GM12878 (cell line): ENCODE results near the gene UBE2E1. TPM values are rescaled to one million over a fixed set of nuclear protein-coding genes. Genes with fewer than 3 reads are reported as not detected.

Experiments used
- ATAC-seq: fragments of 200-7000 bp; cut with Tn5 transposase; 3 replicates; pipeline ENCODE4 v1.9.1; 2020; ENCODE audit warnings: mild to moderate bottlenecking, moderate library complexity
- BruUV-seq: library from RNA; stranded (reverse); fragments of 400-500 nt; replicated peaks from 2 replicates; lab custom pipeline; 2021; lab: Mats Ljungman, UMichigan
- CTCF ChIA-PET: fragments of 300-600 bp; sonication (Branson Sonifier 250); formaldehyde crosslinking; extraction: SDS; loops from one replicate; lab custom pipeline; 2021; ENCODE audit warnings: inconsistent platforms; lab: Yijun Ruan, JAX
- POLR2A ChIA-PET: fragments of 350-600 bp; formaldehyde crosslinking; extraction: SDS; loops from one replicate; lab custom pipeline; 2021; ENCODE audit warnings: inconsistent platforms; lab: Charles Lee
- RAD21 ChIA-PET: fragments of 300-600 bp; sonication (Branson Sonifier 250); formaldehyde crosslinking; loops from one replicate; lab custom pipeline; 2023; ENCODE audit warnings: antibody characterized with exemption; ENCODE audit not compliant: unreplicated experiment; lab: Charles Lee
- SMC1A ChIA-PET: fragments of 300-600 bp; sonication (Branson Sonifier 250); formaldehyde crosslinking; loops from one replicate; lab custom pipeline; 2023; ENCODE audit not compliant: unreplicated experiment, uncharacterized antibody; lab: Charles Lee
- DNase-seq: peaks from one replicate; pipeline ENCODE4 v3.0.0-alpha.2; 2011; ENCODE audit warnings: low read depth, low spot score
- FAIRE-seq: peaks from 3 replicates; lab custom pipeline; 2011; peaks lifted over from hg19 to GRCh38; lab: Jason Lieb, UNC
- H2AFZ ChIP-seq: 2 replicates; pipeline ENCODE4 v1.6.0; 2011; ENCODE audit warnings: low read depth, low read length, control low read depth; ENCODE audit not compliant: control insufficient read depth
- H3K27ac ChIP-seq: 2 replicates; pipeline ENCODE4 v1.5.1; 2011; ENCODE audit warnings: control low read depth; ENCODE audit not compliant: control insufficient read depth, insufficient read depth
- H3K27me3 ChIP-seq, 2 experiments: replicated peaks in 1 of 2; 2 replicates each; pipeline versions ENCODE4 v1.6.0 to v1.6.1; 2011; ENCODE audit warnings: low read length in 1 of 2; ENCODE audit not compliant: control insufficient read depth in 2 of 2, insufficient read depth in 2 of 2
- H3K36me3 ChIP-seq, 2 experiments: 2 replicates each; pipeline ENCODE4 v1.5.1; 2011; ENCODE audit warnings: low read length in 1 of 2; ENCODE audit not compliant: control insufficient read depth in 2 of 2, insufficient read depth in 2 of 2
- H3K4me1 ChIP-seq: 2 replicates; pipeline ENCODE4 v1.6.1; 2011; ENCODE audit warnings: mild to moderate bottlenecking, low read length, moderate library complexity, mixed read lengths; ENCODE audit not compliant: control insufficient read depth, insufficient read depth
- H3K4me2 ChIP-seq: 2 replicates; pipeline ENCODE4 v1.6.0; 2011; ENCODE audit warnings: control low read depth; ENCODE audit not compliant: control insufficient read depth, insufficient read depth
- H3K4me3 ChIP-seq: fragments of 200-600 bp; sonication (generic); 2 replicates; pipeline ENCODE4 v1.5.1; 2016
- H3K79me2 ChIP-seq: 2 replicates; pipeline ENCODE4 v1.6.0; 2011; ENCODE audit warnings: low read length; ENCODE audit not compliant: control insufficient read depth, insufficient read depth
- H3K9ac ChIP-seq: 2 replicates; pipeline ENCODE4 v1.8.0; 2011; ENCODE audit warnings: low read length, control low read depth, mixed read lengths; ENCODE audit not compliant: control insufficient read depth, insufficient read depth
- H3K9me3 ChIP-seq: replicated peaks from 3 replicates; pipeline ENCODE4 v1.5.1; 2011; ENCODE audit warnings: mild to moderate bottlenecking, low read length; ENCODE audit not compliant: control insufficient read depth, insufficient read depth
- H4K20me1 ChIP-seq: 2 replicates; pipeline ENCODE4 v1.6.0; 2011; ENCODE audit not compliant: control insufficient read depth, insufficient read depth
- CTCF ChIP-seq, 3 experiments: IDR thresholded peaks in 2 of 3; conservative IDR thresholded peaks in 1 of 3; 2 replicates each; pipeline ENCODE4 v1.5.1; 2011; ENCODE audit warnings: low read depth in 3 of 3, low read length in 3 of 3, mild to moderate bottlenecking in 3 of 3, control low read depth in 2 of 3, moderate library complexity in 2 of 3, inconsistent platforms in 1 of 3, mixed read lengths in 1 of 3; ENCODE audit not compliant: control insufficient read depth in 2 of 3, insufficient read depth in 1 of 3; ENCODE audit errors: extremely low read depth in 1 of 3
- E4F1 ChIP-seq: fragments of 450-650 bp; IDR thresholded peaks from 2 replicates; pipeline ENCODE4 v1.6.1; 2018; ENCODE audit warnings: borderline replicate concordance, mild to moderate bottlenecking; ENCODE audit not compliant: partially characterized antibody
- WGBS: methylation state at CpG from one replicate; pipeline ENCODE4 v1.1.6; 2016; ENCODE audit warnings: low lambda C conversion rate; ENCODE audit not compliant: insufficient replicate concordance, insufficient coverage; ENCODE audit errors: missing lambda C conversion rate; 5-methylcytosine and 5-hydroxymethylcytosine counted together
- in situ Hi-C: fragments of 300-500 bp; cut with MboI; formaldehyde crosslinking; loops from 9 replicates; pipeline ENCODE4 v1.14.3; 2018; ENCODE audit warnings: mixed read lengths
- intact Hi-C: fragments of 100-400 bp; cut with micrococcal nuclease; formaldehyde crosslinking; loops from one replicate; pipeline ENCODE4 v1.14.2; 2022; ENCODE audit not compliant: unreplicated experiment
- polyA plus RNA-seq, 11 experiments: library from polyadenylated mRNA; depleted of rRNA in 4 of 11; unstranded in 6 of 11; stranded (reverse) in 5 of 11; fragments of >200 nt; fragmentation: Nextera tagmentation in 4 of 11; fragmentation: Illumina TruSeq in 1 of 11; extraction: Ambion mirVana in 4 of 11; extraction: Trizol in 1 of 11; gene quantifications; 1 replicate in 1 of 11; 2 replicates in 10 of 11; pipeline versions ENCODE4 v1.2.1 to v1.2.3, GENCODE V29; 2011 to 2016; ENCODE audit warnings: inconsistent platforms in 2 of 11, missing spikeins in 2 of 11, low read depth in 1 of 11
- total RNA-seq, 4 experiments: library from RNA; depleted of rRNA in 3 of 4; stranded (reverse); fragments of >200 nt in 3 of 4; fragmentation: Illumina TruSeq in 1 of 4; extraction: Trizol in 1 of 4; gene quantifications; 2 replicates each; pipeline versions ENCODE4 v1.2.1 to v1.2.3, GENCODE V29; 2013 to 2021

UBE2E1 gene
- total and polyA plus RNA-seq, 10 of the 15 experiments (the other 5 are each of a cell fraction or from before 2014, with no cell fraction given) = 18.7 to 425 (median 147) TPM

- BruUV-seq = no TSS peak
- Histone ChIP-seq H3K36me3 (peaks cover 3 to 19% of the 10 kb centered on the region in 2 experiments), H3K4me1 (no peaks in the 10 kb centered on the region), H2AFZ (no peak overlapping the region), H3K4me2 (no peak overlapping the region), H3K27ac (no peak overlapping the region), H3K4me3 (no peak overlapping the region), H3K9me3 (no peaks in the 10 kb centered on the region), H3K27me3 (no peaks in the 10 kb centered on the region), H3K9ac (no peak overlapping the region), H4K20me1 (no peaks in the 10 kb centered on the region; the same call in 1 of the 2 replicates), H3K79me2 (peaks cover 4% of the 10 kb centered on the region)
- ChIA-PET POLR2A (no interaction called here), SMC1A (interaction anchor here (0.7 to 1.1 kb wide), 4 partner anchors 8 to 261 kb away, joined by 3 read pairs; no protein-coding TSS in a partner anchor), RAD21 (interaction anchor here (0.7 to 1.1 kb wide), 2 partner anchors 14 to 50 kb away, joined by 3 read pairs; no protein-coding TSS in a partner anchor), CTCF (interaction anchor here (1.1 to 1.3 kb wide), 2 partner anchors 48 to 51 kb away, joined by 5 to 6 read pairs; no protein-coding TSS in a partner anchor)
- TF ChIP-seq E4F1 = no peak
- TF ChIP-seq CTCF (IDR thresholded peaks at IDR 0.05 in 2 of 3, conservative IDR thresholded peaks at IDR 0.05 in 1 of 3; ENCODE audit: control insufficient read depth in 2 of 3, extremely low read depth in 1 of 3, insufficient read depth in 1 of 3, low read depth in 3 of 3, low read length in 3 of 3) = 0 out of 6 replicates have a peak, but pooled peaks of 1 of the 3 experiments have one; percentile 8
- in situ Hi-C loops = no loop called here
- intact Hi-C loops = no loop called here
- FAIRE-seq = no peak
- 100% methylated on average over 2 of the region's 2 CpGs for WGBS
- ATAC-seq = peak; percentile 18; the same call in 1 of the 3 replicates
- no peak for DNase-seq
Measured at GRCh38 chr3:23884481-23884880, 78.7 kb downstream of the UBE2E1 start.
